Stimulated activated CD4-positive, alpha-beta T cell treated with anti-CD3 and anti-CD28 coated beads, Interleukin-2, amount 100 ng/mL, for 48 hours (primary cell): ENCODE measurements around the gene P4HA3.

Experiments
- DNase-seq, 2 donors: peaks; one replicate each; pipeline ENCODE4 v3.0.0-alpha.2; 2020

P4HA3 gene

DNA sequence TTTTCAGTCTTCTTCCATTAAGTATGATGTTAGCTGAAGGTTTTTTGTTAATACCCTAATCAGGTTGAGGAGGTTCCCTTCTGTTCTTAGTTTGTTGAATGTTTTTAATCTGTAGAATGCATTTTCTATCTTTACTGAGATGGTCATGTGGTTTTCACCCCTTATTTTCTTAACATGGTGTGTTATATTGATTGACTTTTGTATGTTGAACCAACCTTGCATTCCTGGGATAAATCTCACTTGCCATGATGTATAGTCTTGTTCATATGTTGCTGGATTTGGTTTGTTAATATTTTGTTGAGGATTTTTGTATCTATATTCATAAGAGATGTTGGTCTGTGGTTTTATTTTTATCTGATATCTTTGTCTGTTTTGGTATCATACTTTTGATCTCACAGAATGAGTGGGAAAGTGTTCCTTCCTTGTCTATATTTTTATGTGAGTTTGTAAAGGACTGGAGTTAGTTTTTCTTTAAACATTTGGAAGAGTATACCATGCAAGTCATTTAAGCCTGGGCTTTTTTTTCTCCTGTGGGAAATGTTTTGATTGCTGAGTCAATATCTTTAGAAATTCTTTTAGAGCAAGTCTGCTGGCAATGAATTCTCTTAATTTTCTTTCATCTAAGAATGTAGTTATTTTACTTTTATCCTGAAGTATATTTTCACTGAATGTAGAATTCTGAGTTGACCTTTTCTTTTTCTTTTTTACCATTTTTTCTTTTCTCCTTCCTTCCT is 5.5 kb upstream of the P4HA3 start:
- no peak for DNase-seq

DNA sequence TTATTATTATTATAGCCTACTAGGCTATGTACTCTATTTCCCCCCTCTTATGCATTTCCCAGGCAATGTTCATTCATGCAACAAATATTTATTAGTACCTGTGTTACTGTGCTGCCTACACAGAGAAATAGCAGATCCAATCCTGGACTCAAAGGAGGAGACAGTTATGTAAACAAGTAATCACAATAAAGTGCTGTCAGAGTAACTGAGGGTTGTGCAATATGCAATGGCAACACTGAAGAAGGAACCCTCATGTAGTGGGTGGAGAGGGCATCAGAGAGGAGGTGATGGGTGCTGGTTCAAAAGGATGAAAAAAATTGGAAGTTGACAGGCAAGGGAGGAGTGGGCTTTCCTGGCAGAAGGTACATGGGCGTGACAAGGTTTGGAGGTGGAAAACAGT is 886 bp upstream of the P4HA3 start:
- no peak for DNase-seq

DNA sequence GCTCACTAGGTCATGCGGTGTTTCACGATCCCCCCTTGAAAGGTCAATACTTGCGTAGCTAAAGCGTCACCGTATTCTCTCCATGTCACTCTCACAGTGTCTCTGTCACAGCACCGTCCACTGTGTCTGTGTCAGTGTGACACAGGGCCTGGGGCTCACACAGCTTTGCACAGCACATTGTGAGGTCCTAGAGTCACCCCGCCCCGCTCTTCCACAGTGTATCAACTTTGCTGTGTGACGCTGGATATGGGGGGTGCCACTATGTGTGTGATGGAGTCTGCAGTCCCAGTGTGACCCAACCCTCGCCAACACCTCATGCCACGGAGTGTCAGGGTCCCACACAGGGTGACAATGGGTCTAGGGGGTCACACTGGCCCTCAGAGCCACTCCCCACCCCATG is 583 bp downstream of the P4HA3 start:
- DNase-seq = no peak

DNA sequence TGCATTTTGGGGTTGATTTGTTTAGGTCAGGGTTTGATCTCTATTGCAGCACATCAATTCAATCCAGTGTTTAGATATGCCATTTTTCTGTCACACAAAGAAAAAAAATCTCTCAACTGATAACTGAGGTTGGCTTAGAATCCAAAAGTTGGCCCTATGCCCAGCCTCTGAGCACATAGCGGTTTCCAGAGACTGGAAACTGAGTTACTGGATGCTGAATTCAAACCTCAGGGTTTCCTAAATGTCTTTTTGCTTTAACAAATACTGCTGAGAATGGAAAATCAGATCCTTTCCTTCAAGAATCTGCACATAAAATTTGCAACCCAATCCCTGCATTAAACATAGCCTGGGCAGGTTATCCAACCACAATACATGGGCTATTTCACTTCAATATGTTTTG is 4.0 kb downstream of the P4HA3 start:
- DNase-seq = no peak

DNA sequence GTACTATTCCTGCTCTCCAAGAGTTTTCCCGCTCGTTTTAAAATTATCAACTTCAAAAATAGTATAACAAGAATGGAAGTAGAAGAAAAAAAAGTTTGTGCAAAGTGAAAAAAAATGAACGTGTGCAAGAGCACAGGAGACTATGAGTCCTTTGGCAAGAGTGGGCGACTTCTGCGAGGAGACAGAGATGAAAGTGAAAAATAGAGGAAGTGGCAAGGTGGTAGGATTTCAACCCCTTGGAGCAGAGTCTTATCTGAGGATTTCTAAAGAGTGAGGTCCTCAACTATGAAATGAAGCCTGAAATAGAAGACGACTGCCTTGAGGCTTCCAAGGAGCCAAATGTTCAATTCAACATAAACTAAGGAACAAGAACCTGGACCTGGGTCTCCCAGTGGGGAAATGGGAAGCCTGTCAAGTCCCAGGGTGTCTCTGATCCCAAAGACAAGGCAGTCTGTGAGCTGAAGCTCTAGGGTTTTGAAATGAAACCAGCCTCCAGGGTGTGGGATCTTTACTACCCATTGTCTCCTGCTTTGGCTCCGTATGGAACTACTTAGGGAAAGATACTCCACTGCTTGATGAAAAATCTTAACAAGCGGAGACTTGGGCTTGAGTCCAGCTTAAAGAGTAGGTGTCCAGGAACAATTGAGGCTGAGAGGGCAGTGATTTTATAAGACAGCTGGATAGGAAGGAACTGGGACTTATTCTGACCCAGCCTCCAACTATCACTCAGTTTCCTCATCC is 4.8 kb downstream of the P4HA3 start:
- DNase-seq = no peak

DNA sequence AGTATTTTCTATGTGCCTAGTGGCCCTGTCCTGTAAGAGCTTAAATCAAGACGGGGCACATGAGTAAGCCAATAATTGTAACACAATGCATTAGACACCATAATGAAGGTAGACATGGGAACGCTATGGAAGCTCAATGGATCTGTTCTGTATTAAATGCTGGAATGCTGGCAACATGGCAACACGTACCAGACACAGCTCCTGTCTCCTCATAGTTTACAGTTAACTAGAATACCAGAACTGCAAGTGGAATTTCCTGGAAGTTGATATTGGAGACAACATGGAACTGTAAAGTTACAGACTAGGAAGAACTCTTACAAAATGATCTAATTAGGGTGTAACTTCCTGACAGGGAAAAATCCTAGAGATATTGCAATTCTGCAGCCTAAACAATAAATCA is 12.4 kb downstream of the P4HA3 start:
- no peak for DNase-seq

DNA sequence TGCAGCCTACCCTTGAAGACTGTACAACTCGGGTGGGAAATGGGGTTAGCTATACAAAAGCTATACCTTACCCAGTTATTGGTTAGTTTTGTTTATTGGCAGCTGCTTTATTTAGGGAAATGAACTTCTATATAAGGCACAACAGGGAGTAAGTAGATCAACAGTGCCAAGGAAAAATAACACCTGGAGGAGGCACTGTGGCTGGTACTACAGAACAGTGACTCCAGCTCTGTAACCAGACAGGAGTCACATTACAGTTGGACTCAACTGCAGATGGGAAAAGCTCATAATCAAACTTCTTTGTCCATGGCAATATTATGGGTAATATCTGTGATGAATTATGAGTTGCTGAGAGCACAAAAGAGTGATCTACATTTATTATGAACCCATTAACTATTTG is 14.0 kb downstream of the P4HA3 start:
- no peak for DNase-seq

DNA sequence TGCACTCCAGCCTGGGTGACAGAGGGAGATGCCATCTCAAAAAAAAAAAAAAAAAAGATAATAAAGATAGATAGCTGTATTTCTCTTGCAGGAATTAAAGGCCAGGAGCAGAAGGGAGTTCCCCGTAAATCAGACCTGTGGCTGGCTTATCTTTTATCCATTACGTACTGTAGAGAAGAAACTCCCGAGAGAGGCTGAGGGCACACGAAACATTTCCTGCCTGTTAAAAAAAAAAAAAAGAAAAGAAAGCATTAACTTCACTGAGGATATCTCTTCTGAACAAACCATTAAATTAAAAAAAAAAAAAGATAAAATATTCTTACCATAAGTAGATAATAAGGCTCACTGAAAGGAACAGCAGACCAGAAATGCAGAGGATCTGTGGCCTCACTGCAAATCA is 22.5 kb downstream of the P4HA3 start:
- DNase-seq = no peak

DNA sequence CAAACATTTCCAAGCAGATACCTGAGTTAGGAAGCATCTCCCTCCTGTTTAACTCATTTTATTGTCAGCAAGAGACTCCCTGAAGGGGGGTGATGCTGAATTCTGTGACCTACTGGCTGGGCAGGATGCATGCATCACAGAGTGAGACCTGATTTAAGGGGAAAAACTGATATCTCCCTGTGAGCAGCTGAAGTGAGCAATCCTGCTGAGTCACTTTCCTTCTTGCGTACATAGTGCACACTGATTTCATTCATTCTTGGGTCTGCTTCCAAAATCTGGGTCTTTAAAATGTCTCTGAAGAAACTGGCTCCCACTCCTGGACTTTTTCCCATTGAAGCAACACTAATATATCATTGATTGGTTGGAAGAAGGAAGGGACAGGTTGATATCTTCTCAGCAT is 23.3 kb downstream of the P4HA3 start:
- no peak for DNase-seq

DNA sequence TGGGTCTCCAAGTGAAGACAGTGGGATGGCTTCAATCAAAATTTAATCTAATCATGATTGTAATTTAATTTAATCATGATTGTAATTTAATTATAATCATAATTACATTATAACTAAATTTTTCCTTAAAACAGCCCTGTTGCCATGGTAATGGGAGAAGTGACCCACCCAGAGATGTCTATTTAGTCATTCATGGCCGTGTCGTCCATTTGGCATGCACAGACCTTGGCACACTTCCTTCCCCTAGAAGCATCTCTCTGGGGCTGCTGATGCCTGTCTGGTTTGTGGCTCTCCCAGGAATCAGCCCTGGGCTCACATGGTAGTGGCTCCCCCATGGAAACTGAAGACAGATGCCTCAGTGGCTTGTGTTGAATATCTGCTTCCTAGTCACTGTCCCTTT is 27.0 kb downstream of the P4HA3 start:
- DNase-seq = no peak

DNA sequence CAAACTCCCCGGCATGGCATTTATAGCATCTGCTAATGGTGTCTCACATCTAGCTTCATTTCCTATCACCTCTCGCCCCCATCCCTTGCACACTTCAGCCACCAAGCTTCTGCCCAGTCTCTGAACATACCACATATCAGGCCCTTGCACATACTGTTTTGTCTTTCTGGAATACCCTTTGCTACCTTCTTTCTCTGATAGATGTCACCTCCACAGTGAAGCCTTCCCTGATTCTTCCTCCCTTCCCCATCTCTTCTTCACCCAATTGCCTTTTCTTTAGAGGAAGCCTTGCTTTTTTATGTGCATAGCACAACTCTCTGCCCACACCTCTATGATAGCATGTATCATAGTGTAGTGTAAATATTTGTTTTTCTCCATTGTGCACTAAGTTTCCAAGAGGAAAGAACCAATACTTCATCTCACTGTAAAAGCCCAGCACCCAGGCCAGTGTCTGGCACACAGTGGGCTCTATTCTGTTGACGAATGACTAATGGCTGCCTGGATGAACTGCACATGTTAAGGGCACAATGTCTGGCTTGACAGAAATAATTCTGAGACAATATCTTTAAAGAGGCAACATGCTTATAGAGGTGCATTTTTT is 27.8 kb downstream of the P4HA3 start:
- no peak for DNase-seq

DNA sequence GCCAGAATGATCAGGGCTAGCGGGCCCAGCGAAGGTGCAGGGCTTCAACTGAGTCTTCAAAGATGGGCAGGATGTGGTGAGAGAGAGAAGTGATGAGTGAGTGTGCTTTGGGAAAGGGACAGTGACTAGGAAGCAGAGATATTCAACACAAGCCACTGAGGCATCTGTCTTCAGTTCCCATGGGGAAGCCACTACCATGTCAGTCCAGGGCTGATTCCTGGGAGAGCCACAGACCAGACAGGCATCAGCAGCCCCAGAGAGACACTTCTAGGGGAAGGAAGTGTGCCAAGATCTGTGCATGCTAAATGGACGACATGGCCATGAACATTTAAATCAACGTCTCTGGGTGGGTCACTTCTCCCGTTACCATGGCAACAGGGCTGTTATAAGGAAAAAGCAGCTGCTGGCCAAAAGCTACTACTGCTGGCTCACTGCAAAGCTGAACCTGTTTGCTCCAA is 28.5 kb downstream of the P4HA3 start:
- DNase-seq = no peak

DNA sequence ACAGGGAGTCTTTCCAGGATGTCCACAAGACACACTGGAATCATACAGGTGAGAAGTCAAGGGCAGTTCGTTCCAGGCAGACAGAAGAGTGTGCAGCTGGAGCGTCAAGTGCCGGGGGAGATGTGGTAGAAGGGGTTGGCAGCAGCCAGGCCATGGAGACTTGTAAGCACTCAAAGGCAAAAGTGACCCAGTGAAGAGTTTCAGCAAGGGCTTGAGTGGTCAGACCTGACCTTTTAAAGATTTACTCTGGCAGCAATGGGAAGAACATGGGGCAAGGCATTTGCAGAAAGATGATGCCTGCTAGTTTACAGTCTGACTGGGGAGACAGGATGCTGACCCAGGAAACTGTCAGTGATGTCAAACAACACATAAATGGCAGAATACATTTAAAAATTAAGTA is 29.0 kb downstream of the P4HA3 start:
- DNase-seq = no peak

DNA sequence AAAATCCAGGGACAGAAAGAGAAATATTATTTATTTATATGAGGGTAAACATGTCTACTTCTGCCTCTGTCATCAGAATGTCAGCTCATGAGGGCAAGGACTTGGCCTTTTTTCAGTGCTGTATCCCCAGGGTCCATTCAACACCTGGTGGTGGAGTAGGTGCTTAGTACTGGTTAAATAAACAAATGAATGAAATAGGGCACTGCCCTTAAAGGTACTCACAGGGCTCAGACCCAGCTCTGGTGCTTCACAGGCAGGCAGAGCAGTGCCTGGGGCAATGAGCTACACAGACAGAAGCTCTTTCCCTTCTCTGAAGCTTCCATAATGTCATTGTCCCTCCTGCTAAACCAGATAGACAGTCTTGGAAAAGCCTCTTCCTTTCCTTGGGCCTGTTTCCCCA is 30.9 kb downstream of the P4HA3 start:
- no peak for DNase-seq

DNA sequence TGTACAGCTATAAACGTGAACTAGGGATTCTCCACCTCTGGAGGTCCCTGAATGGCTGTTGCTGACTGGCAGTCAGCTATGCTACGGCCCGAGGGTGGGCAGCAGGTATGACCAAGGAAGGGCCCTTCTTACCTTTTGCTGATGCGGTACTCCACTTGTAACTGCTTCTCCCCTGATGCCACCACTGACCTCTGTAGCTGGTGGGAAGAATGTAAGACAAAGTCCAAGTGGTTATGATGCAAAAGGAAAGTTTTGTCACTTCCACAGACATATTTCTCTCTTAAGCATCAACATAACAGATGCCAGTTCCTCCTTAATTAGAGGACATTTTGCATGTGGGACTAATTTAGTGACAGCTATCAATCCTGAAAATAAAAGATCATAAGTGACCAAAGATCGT is 32.2 kb downstream of the P4HA3 start:
- DNase-seq = no peak

DNA sequence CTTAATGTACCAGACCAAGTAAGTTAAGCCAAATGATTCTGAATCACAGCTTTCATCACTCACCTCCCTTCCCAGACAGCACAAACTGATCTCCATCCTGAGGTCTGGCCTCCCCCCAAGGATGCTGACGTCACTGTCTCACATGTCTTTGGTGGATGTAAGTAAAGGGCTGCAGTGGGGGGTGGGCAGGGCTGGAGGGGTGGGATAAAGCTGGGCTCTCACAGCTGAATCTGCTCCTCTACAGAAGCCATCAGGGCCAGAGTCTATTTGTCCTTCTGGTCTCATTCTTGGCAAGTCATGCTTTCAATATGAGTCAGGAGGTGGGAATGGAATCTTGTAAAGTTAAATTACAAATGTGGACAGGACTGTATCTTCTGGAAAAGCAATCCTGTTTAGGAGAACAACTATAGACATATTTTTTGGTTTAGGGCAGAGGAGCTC is 32.7 kb downstream of the P4HA3 start:
- DNase-seq = no peak

DNA sequence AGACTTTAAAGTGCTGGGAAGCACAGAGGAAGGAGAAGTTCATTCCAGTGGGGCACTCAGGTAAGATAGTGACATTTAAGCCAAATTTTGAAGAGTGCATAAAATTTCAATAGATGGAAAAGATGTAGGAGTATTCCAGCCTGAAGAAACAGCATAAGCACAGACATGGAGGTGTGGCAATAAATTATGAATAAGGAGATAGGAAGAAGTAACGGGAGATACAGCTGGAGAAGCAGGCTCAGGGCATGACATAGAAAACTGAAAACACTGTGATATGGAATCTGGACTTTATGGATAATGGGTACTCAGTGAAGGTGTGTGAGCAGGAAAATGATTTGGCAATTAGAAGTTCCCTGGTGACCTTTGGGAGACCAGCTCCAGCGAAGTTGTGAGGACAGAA is 33.3 kb downstream of the P4HA3 start:
- DNase-seq = no peak

DNA sequence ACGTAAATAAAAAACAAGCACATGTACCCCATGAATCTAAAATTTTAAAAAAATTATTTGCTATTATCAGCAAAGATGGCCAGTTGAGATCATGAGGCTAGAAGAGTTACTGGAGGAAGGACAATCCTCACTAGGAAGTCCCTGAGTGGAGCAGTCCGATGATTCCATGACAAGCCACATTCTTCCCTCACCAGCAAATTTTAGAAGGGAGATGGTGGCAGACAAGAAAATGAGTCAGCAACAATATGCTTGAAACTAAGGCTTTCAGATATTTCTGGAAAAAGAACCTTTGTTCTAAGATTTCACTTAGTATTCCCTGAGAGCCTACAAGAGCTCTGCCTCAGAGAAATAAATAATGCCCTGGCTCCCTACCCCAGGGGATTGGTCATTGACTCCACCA is 34.9 kb downstream of the P4HA3 start:
- DNase-seq = no peak

DNA sequence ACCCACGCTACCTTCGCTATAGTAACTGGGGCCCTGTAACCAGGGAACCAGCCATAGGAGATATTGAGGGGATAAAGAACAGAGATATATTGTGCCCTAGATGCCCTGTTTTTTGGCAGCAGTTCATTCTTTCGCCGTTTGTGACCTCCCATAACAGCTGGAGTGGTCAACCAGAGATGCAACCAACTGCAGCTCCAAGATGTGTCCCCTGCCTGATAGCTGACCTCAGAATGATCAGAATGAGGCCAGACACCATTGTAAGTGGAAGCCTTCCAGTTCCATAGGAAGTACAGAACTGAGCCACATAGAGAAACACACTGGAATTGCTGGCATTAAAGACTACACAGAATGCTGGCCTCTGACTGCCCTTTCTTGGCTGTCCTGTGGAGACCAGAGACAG is 39.2 kb downstream of the P4HA3 start:
- DNase-seq = no peak

DNA sequence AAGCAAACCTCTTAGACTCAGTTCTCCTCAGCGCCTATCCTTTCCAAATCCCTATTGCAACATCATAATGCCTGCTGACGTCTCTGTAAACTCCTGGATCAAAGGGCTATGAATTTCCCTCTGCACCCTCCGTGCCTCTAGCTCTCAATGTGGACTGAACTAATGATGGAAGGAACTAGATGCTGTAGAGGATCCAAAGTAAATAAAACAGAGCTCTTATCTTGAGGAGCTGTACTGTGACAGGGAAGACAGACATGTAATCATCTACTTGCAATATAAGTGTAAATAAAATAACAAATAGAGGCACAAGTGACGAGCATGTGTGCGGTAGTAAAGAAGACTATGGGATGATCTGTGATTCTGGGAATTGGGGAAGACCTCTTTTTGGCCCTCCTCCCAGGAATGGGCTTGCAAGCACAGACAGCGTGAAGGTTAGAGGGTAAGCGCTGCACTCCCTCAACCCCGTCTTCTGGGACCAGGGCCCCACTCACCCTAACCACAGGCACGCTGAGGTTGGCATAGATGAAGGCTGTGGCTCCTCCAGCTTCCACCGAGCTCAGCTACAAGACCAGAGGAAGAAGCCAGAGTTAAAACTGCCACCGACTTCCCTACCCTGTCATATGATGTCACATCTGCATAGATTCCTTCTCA is 42.2 kb downstream of the P4HA3 start:
- no peak for DNase-seq

DNA sequence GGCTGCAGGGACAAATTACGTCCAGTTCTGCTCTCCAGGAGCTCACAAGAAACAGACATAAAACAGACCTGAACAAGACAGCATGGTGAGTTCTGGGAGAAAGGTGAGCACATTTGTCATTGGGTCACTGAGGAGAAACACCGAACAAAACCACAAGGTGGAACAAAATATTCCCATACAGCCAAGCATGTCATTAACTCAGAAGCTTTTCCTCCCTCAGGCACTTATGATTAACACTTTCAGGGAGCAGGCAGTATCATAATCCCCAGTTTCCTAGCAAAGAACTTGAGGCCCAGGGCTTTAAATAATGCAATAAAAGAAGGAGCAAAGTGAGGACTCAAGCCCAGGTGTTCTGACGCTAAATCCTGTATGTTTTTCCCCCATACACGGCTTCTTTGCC is 43.0 kb downstream of the P4HA3 start:
- no peak for DNase-seq

DNA sequence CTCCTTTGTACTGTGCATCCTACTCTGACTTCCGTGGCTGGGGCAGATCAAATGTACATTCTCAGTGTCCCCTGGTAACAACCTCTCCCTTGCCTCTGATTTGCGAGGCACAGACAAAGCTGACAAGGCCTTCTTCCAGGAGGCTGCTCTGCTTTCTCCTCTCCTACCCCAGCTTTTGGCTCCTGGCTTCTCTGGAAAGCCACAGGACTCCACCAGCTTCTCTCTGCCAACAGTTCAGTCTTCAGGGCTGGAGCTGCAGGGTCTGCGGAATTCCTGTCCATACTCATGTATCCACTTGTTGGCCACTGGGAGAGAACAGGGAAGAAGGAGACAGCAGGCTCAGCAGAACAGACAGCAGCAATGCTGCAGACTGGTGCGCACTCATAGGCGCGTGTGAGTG is 44.4 kb downstream of the P4HA3 start:
- no peak for DNase-seq

DNA sequence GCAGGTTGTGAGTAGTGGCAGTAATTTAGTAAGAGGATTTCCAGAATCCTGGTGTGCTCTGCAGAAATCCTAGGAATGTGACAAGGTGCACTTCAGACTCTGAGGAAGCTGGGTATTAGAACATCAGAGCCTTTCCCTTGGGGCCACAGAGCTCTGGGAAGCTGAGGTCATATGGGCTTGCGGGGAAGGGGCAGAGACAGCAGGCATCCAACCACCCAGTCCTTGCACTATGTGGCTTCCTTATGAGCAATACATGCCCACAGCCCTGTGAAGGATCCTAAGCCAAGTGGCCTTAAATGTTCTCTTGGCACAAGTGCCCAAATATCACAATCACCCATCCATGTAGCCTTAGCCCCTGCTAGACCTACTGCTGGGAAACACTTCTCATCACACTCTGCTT is 46.2 kb downstream of the P4HA3 start:
- no peak for DNase-seq

DNA sequence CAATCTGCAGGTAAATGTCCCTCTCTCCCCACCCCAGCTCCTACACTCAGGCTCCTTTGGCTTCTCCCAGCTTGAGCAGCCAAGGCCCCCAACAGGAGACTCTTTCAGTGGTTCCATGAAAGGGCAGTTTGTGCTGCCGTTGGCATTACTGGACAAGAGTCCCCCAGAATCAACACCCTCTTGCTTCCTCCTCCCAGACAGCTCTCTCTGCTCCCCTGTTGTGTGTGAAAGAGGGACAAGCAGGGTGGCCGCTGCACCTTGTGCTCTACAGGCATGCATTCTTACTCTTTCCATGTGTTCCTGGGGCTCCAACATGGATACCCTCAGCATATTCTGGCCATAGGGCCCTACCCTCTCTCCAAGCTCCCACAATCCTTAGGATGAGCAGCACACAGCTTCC is 48.7 kb downstream of the P4HA3 start:
- no peak for DNase-seq
